Measurements from ENCODE around the gene TNRC6B.

GRCh38 chr22:40289991-40290459, 112.3 kb downstream of the TNRC6B start:
- TF ChIP-seq ARNT (IDR thresholded peaks at IDR 0.05) (no peak), FOXK2 (IDR thresholded peaks at IDR 0.05) (no peak), BHLHE40 (IDR thresholded peaks at IDR 0.05; ENCODE audit: borderline replicate concordance) (no peak), SP1 (IDR thresholded peaks at IDR 0.05) (no peak), ZNF384 (IDR thresholded peaks at IDR 0.05) (no peak), SUZ12 (IDR thresholded peaks at IDR 0.05) (no peak), LEF1 (IDR thresholded peaks at IDR 0.05; ENCODE audit: borderline replicate concordance) (no peak), ELF4 (IDR thresholded peaks at IDR 0.05) (no peak), FOXM1 (IDR thresholded peaks at IDR 0.05; ENCODE audit: borderline replicate concordance) (no peak), NFRKB (IDR thresholded peaks at IDR 0.05) (no peak), PKNOX1 (IDR thresholded peaks at IDR 0.05) (no peak)

Measured in HEK293T (cell line).